HG03095 (cell line): Measurements from ENCODE around the gene RAB6B.
"Not testable (repeated sequence)": the region's sequence is repeated elsewhere in the genome, so short reads cannot be mapped to it uniquely, and the experiment has no call there.

ENCODE experiments used
- ATAC-seq: cut with Tn5 transposase; IDR thresholded peaks from one replicate; pipeline ENCODE4 v1.9.1; 2021; ENCODE audit warnings: moderate library complexity; ENCODE audit not compliant: unreplicated experiment

Gene RAB6B

DNA sequence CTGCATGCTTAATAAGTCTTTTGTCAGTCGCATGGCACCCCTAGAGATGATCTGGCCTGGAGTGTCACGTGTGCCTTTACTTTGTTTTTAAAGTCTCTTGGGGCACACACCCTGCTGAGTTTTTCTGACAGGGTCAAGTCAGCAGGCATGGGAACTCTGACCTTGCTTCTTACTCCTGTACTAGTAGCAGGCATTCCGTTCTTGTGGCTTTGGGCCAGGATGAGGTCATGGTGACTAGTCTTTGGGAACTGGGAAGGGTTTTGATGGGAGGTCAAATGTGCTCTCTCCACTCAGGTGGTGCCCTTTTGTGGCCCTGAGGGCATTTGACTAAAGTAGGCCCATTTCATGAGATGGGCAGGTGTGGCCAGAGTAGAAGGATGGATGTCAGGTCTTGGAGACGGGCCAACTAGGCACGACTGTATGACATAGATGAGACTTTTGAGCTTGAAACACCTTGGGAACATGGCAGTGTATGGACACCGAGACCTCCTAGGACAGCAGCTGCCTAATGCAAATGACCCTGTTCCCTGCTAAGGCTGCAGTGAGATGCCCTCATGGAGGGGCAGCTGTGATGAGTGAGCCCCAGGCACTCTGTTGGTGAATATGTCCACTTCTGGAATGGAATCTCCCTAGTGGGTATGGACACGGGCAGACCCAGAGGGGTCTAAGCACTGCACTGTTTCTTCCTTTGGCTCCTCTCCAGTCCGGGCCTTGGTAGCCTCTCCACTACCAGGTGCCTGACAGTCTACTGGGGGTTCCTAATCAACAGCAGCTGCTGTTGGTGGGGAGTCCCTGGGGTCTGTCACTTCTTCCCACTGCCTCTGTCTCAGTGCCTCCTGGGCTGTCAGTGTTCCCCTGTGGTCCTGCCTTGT lies 73.7 kb downstream of the RAB6B start:
- no peak for ATAC-seq

DNA sequence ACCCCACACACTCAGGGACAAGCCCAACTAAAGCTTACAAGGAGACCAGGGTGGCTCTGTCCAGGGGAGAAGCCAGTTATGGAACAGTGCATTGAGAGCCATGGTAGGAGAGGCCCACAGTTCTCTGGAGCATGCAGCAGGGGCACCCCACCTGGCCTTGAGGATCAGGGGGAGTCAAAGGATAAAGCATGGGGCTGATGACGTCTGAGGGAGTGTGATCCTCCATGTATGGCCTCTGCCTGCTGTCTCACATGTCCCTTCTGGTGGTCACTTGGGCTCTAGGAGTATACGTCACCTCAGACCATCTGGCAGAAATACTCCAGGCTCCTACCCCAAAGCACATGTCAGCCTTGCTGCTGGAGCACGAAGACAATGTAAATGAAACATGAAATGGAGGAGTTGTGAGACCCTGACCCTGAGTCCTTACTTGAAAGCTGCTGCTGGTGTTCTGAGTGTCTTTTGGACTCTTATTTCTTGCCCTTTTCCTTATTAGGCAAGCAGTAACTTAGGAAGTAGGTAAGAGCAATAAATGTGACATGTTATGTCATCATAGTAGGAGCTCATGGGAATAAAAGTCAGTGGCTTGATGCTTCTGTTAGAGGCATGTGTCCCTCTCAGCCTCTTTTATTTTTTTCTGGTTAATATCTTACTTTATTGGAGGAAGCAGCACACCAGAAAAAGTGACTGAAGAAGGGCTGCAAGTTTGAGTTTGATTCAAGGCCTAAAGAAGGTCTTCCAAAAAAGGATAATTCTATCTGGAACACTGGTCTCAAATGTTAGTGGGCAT lies 74.6 kb downstream of the RAB6B start:
- no peak for ATAC-seq

DNA sequence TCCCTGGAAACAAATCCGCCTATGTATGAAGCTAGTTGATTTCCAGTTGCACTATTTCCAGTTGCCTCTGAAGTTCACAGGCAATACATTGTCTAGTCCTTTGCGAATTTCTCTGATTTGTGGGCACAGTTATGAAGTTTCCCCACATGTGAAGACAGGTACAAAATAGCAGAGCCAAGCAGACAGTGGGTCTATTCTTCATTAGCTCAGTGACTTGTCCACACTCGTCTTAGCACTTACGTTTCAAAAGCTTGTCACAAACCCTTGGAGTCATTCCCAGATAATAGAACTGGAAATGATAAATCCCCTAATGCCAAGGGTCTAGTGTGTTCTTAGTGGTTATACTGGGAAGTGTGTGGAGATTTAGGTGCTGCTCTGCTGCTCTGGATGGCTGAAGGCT lies 75.6 kb downstream of the RAB6B start:
- no peak for ATAC-seq

GRCh38 chr3:133815386-133815785 lies 80.3 kb downstream of the RAB6B start:
- ATAC-seq = no peak

- no peak for ATAC-seq
Observed at GRCh38 chr3:133812872-133813271, 82.8 kb downstream of the RAB6B start.

DNA sequence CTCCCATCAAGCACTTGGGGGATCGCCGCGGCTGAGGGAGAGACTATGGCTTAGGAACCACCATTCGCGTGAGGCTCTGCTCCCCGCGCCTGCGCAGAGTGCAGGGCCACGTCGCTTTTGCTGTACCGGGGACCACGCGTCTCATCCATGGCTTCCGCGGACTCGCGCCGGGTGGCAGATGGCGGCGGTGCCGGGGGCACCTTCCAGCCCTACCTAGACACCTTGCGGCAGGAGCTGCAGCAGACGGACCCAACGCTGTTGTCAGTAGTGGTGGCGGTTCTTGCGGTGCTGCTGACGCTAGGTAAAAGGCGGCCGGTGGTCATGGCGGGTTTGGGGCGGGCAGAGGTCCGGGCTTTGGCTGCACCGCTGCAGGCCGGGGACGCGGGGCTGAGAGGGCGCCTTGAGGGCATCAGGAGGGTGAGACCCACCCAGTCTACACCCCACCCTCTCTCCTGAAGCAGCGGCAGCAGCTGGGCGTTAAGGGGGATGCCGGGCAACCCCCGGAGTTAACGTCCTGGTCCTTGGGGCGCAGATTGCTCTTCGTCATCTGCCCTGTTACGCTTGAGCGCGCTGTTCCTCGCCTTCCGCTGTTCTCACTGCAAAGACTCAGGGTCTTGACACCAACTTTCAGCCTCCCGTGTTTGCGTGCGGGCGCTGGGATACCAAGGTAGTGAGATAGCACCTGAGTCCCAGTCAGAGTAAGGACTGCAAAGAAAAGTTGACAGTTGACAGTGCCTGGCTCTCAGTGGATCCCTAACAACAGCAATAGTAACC lies 89.8 kb downstream of the RAB6B start, which contains the start of gene SRPRB:
TSS of gene SRPRB (plus strand) at position 114 of the 774 bp plus-strand sequence. CDS start at position 148, 34 bp downstream.
- ATAC-seq = peak; percentile 98

- no peak for ATAC-seq
Observed at GRCh38 chr3:133805384-133805701, 90.3 kb downstream of the RAB6B start.

DNA sequence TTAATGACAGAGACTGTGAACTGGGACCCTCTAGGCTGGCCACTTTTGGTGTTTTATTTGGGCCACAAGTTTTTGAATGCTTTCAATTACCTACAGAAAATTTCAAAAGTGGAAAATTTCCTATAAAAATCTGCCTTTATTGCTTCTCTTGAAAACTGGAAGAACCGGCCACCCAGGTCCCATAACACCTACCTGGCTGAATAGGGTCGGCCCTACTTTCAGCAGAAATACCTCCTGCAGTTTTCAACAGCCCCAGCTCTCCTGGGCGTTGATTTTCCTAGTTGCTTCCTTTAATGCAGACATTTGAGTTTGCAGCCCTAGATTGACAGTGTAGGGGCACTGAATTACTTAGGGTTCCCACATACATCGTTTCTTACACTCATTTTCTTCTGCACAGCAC lies 90.8 kb downstream of the RAB6B start:
- no peak for ATAC-seq

DNA sequence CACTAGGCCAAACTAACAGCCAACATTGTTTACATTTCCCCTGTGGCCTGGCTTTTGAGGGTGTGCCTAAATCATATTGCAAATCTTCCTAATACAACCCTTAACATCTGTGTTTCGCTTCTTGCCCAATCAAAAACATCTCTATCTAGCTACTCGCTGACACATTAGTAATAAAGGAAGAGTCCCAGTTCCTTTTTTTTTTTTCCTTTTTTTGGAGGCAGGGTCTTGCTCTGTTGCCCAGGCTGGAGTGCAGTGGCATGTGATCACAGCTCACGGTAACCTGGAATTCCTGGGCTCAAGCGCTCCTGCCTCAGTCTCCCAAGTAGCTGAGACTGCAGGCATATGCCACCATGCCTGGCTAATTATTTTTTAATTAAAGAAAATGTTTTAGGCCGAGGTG lies 92.2 kb downstream of the RAB6B start:
- no peak for ATAC-seq

- ATAC-seq = no peak
Observed at GRCh38 chr3:133799794-133800585, 95.7 kb downstream of the RAB6B start.

GRCh38 chr3:133797396-133798105 lies 98.1 kb downstream of the RAB6B start:
- ATAC-seq = no peak

GRCh38 chr3:133792171-133792763 lies 103.4 kb downstream of the RAB6B start:
- ATAC-seq = no peak

- ATAC-seq = no peak
Observed at GRCh38 chr3:133788024-133788423, 107.7 kb downstream of the RAB6B start.

- ATAC-seq = no peak
Observed at GRCh38 chr3:133783762-133784161, 111.9 kb downstream of the RAB6B start.

DNA sequence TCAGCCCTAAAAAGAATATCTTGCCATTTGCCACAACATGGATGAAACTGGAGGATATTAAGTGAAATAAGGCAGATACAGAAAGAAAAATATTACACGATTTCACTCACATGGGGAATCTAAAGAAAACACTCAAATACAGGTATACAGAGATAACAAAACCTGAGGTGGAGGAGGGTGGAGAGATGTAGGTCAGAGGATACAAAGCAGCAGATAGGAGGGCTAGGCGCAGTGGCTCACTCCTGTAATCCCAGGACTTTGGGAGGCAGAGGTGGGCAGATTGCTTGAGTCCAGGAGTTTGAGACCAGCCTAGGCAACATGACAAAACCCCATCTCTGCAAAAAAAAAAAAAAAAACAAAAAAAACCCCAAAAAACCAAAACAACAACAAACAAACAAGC lies 113.2 kb downstream of the RAB6B start:
- ATAC-seq = no peak

DNA sequence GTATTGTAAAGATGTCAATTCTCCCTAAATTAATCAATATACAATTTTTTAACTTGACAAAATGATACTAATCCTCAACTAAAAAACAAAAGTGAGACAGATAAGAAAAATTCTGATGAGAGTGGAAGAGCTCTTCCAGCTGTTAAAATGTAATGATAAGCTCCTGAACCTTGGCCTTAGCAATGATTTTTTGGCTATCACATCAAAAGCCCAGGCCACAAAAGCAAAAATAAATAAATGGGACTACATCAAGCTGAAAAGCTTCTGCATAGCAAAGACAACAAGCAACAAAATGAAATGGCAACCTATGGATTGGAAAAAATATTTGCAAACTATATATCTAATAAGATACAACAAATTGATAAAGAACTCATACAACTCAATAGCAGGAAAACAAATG lies 114.1 kb downstream of the RAB6B start:
- no peak for ATAC-seq

GRCh38 chr3:133780756-133781155 lies 114.9 kb downstream of the RAB6B start:
- ATAC-seq = not testable (repeated sequence)

GRCh38 chr3:133779626-133780203 lies 116.0 kb downstream of the RAB6B start:
- no peak for ATAC-seq
